B cell (primary cell): ENCODE measurements around the gene NCS1. TPM values are rescaled to one million over a fixed set of nuclear protein-coding genes. Genes with fewer than 3 reads are reported as not detected.

Experiments
- ATAC-seq: fragments of 200-7000 bp; cut with Tn5 transposase; one replicate; pipeline ENCODE4 v1.10.0; 2021; ENCODE audit warnings: low read depth, mild to moderate bottlenecking, moderate number of reproducible peaks, moderate library complexity
- CTCF ChIA-PET: fragments of 350-600 bp; sonication (Branson Sonifier 250); formaldehyde crosslinking; loops from one replicate; lab custom pipeline; 2021; ENCODE audit warnings: antibody characterized with exemption, inconsistent platforms; lab: Charles Lee
- POLR2A ChIA-PET: fragments of 350-600 bp; sonication (Branson Sonifier 250); formaldehyde crosslinking; loops from one replicate; lab custom pipeline; 2021; ENCODE audit warnings: antibody characterized with exemption; lab: Charles Lee
- DNase-seq: peaks from one replicate; pipeline ENCODE4 v3.0.0; 2013
- H2AFZ ChIP-seq: 2 replicates; pipeline ENCODE4 v1.6.1; 2012; ENCODE audit warnings: mild to moderate bottlenecking, low read depth, low read length; ENCODE audit not compliant: insufficient read depth, poor library complexity, severe bottlenecking
- H3K27ac ChIP-seq, 2 donors: 1 replicate in 1 of 2; 2 replicates in 1 of 2; pipeline ENCODE4 v1.5.1; 2012 to 2013; ENCODE audit warnings: low read length in 2 of 2, mild to moderate bottlenecking in 2 of 2, moderate library complexity in 1 of 2
- H3K27me3 ChIP-seq, 4 experiments: fragments of 200-600 bp in 1 of 4; sonication (generic) in 1 of 4; replicated peaks in 1 of 4; 1 replicate in 2 of 4; 2 replicates in 2 of 4; pipeline versions ENCODE4 v1.6.1 to v1.7.0; 2013 to 2016; ENCODE audit warnings: low read length in 3 of 4, mild to moderate bottlenecking in 2 of 4, mixed read lengths in 1 of 4, moderate library complexity in 1 of 4; ENCODE audit not compliant: insufficient read depth in 4 of 4, control insufficient read depth in 3 of 4; ENCODE audit errors: control extremely low read depth in 1 of 4
- H3K36me3 ChIP-seq, 2 experiments: replicated peaks in 1 of 2; 1 replicate in 1 of 2; 2 replicates in 1 of 2; pipeline versions ENCODE4 v1.6.1 to v1.7.1; 2013; ENCODE audit warnings: low read length in 1 of 2; ENCODE audit not compliant: insufficient read depth in 2 of 2, control insufficient read depth in 1 of 2; ENCODE audit errors: control extremely low read depth in 1 of 2, extremely low read depth in 1 of 2
- H3K4me1 ChIP-seq, 2 donors: fragments of 200-600 bp in 1 of 2; sonication (generic) in 1 of 2; 1 replicate in 1 of 2; 2 replicates in 1 of 2; pipeline versions ENCODE4 v1.5.1 to v1.6.1; 2013 to 2017; ENCODE audit warnings: low read length in 2 of 2; ENCODE audit not compliant: control insufficient read depth in 2 of 2, insufficient read depth in 2 of 2
- H3K4me2 ChIP-seq: replicated peaks from 2 replicates; pipeline ENCODE3; 2012; ENCODE audit warnings: mild to moderate bottlenecking, low read depth, low read length; ENCODE audit not compliant: poor library complexity, severe bottlenecking
- H3K4me3 ChIP-seq, 5 experiments: fragments of 200-600 bp in 1 of 5; sonication (generic) in 1 of 5; 1 replicate in 3 of 5; 2 replicates in 2 of 5; pipeline versions ENCODE4 v1.5.1 to v1.7.0; 2011 to 2016; ENCODE audit warnings: low read length in 4 of 5, mild to moderate bottlenecking in 4 of 5, low read depth in 2 of 5, control low read depth in 1 of 5, moderate library complexity in 1 of 5; ENCODE audit not compliant: insufficient read depth in 1 of 5; ENCODE audit errors: control extremely low read depth in 1 of 5, extremely low read depth in 1 of 5
- H3K79me2 ChIP-seq: fragments of 200-600 bp; sonication (generic); one replicate; pipeline ENCODE4 v1.6.0; 2016; ENCODE audit warnings: low read length; ENCODE audit not compliant: control insufficient read depth, insufficient read depth
- H3K9ac ChIP-seq: fragments of 200-600 bp; sonication (generic); 2 replicates; pipeline ENCODE4 v1.6.1; 2017; ENCODE audit warnings: mild to moderate bottlenecking, low read length, moderate library complexity
- H3K9me3 ChIP-seq, 3 donors: one replicate each; pipeline versions ENCODE4 v1.6.1 to v1.7.1; 2013; ENCODE audit warnings: low read length in 2 of 3; ENCODE audit not compliant: control insufficient read depth in 2 of 3, insufficient read depth in 1 of 3; ENCODE audit errors: control extremely low read depth in 1 of 3
- H4K20me1 ChIP-seq: 2 replicates; pipeline ENCODE4 v1.6.0; 2012; ENCODE audit warnings: mild to moderate bottlenecking, low read length; ENCODE audit not compliant: insufficient read depth, control insufficient read depth, poor library complexity, severe bottlenecking
- H3K27ac Mint-ChIP-seq: one replicate; pipeline ENCODE4 v1.8.0; 2021; ENCODE audit warnings: mixed read lengths
- H3K27me3 Mint-ChIP-seq: one replicate; pipeline ENCODE4 v1.8.0; 2021; ENCODE audit warnings: mixed read lengths
- H3K4me1 Mint-ChIP-seq: one replicate; pipeline ENCODE4 v1.8.0; 2021; ENCODE audit warnings: mixed read lengths
- H3K4me3 Mint-ChIP-seq: one replicate; pipeline ENCODE4 v1.8.0; 2021; ENCODE audit warnings: mixed read lengths
- H3K9me3 Mint-ChIP-seq: one replicate; pipeline ENCODE4 v1.8.0; 2022; ENCODE audit warnings: mixed read lengths; ENCODE audit not compliant: insufficient read depth
- CTCF ChIP-seq: fragments of 200-600 bp; IDR thresholded peaks from one replicate; pipeline ENCODE4 v1.8.0; 2022; ENCODE audit warnings: antibody characterized with exemption, mild to moderate bottlenecking
- EZH2 ChIP-seq: IDR thresholded peaks from 2 replicates; pipeline ENCODE4 v1.6.1; 2012; ENCODE audit warnings: borderline replicate concordance, low read depth, mild to moderate bottlenecking, moderate library complexity, low read length; ENCODE audit not compliant: insufficient read depth, poor library complexity, severe bottlenecking
- WGBS: methylation state at CpG from one replicate; pipeline ENCODE4 v1.1.5; 2013; ENCODE audit warnings: missing lambda C conversion rate; ENCODE audit not compliant: insufficient coverage; 5-methylcytosine and 5-hydroxymethylcytosine counted together
- intact Hi-C: fragments of 100-400 bp; cut with micrococcal nuclease; formaldehyde crosslinking; loops from one replicate; pipeline ENCODE4 v1.10.0; 2022
- polyA plus RNA-seq: library from polyadenylated mRNA; depleted of rRNA; stranded (reverse); fragments of >200 nt; gene quantifications from 2 replicates; pipeline ENCODE4 v1.2.3, GENCODE V29; 2012
- total RNA-seq, 2 donors: library from RNA; stranded (reverse); fragments of 120-200 nt in 1 of 2; gene quantifications; 1 replicate in 1 of 2; 2 replicates in 1 of 2; pipeline versions ENCODE4 v1.2.3 to v1.2.4, GENCODE V29; 2013 to 2022

The NCS1 gene
- total and polyA plus RNA-seq, 2 donors (not counting 1 experiment from before 2014, with no cell fraction given) = 0.39 TPM; not detected in 1

- intact Hi-C loops = no loop called here
- WGBS = 84% methylated on average over 9 of the region's 9 CpGs
- no peaks in the 10 kb centered on the region for H3K9me3 Mint-ChIP-seq
- H3K79me2 ChIP-seq = no peaks in the 10 kb centered on the region
- H3K4me3 ChIP-seq = no peak overlapping the region
- no peaks in the 10 kb centered on the region for H3K4me1 Mint-ChIP-seq
- ATAC-seq (no peak), DNase-seq (no peak)
- H4K20me1 ChIP-seq = no peaks in the 10 kb centered on the region
- no peak overlapping the region for H3K9ac ChIP-seq
- ChIA-PET CTCF (no interaction called here), POLR2A (no interaction called here)
- H3K9me3 ChIP-seq = no peaks in the 10 kb centered on the region
- no peaks in the 10 kb centered on the region for H3K4me1 ChIP-seq
- no peak overlapping the region for H3K4me3 Mint-ChIP-seq
- no peaks in the 10 kb centered on the region for H3K27me3 ChIP-seq
- H3K27me3 Mint-ChIP-seq = peaks cover 4% of the 10 kb centered on the region
- no peak overlapping the region for H3K27ac ChIP-seq
- H3K4me2 ChIP-seq = no peak overlapping the region
- H2AFZ ChIP-seq = no peak overlapping the region
- H3K27ac Mint-ChIP-seq = no peak overlapping the region
- no peaks in the 10 kb centered on the region for H3K36me3 ChIP-seq
- no peak for TF ChIP-seq EZH2
Observed at GRCh38 chr9:130193103-130193502, 20.9 kb downstream of the NCS1 start.

- Histone ChIP-seq H3K4me2 (no peak overlapping the region), H3K27me3 (no peaks in the 10 kb centered on the region)
- CTCF ChIA-PET = no interaction called here
Observed at GRCh38 chr9:130193531-130194377, 21.6 kb downstream of the NCS1 start.

More at GRCh38 chr9:130193531-130194377, 21.6 kb downstream of the NCS1 start:
- TF ChIP-seq CTCF = no peak
- TF ChIP-seq EZH2 = no peak
- H3K9me3 ChIP-seq = no peaks in the 10 kb centered on the region
- H3K4me3 Mint-ChIP-seq = no peak overlapping the region
- POLR2A ChIA-PET = no interaction called here
- no peak overlapping the region for H3K27ac Mint-ChIP-seq
- H3K27ac ChIP-seq = no peak overlapping the region
- intact Hi-C loops = no loop called here
- H4K20me1 ChIP-seq = no peaks in the 10 kb centered on the region
- no peak overlapping the region for H3K4me3 ChIP-seq
- WGBS = 83% methylated on average over 27 of the region's 27 CpGs
- no peak overlapping the region for H2AFZ ChIP-seq
- no peaks in the 10 kb centered on the region for H3K4me1 ChIP-seq
- ATAC-seq (no peak), DNase-seq (no peak)
- no peaks in the 10 kb centered on the region for H3K36me3 ChIP-seq
- H3K4me1 Mint-ChIP-seq = no peaks in the 10 kb centered on the region
- H3K79me2 ChIP-seq = no peaks in the 10 kb centered on the region
- H3K9ac ChIP-seq = no peak overlapping the region
- H3K27me3 Mint-ChIP-seq = peaks cover 4% of the 10 kb centered on the region
- no peaks in the 10 kb centered on the region for H3K9me3 Mint-ChIP-seq
